Activated T-helper 2 cell treated with anti-CD3 and anti-CD28 coated beads, Interferon-gamma antibody, Interleukin-2, Interleukin-4, amounts not matched to agents 10 μg/mL and 5 μg/mL and 100 μg/mL, durations not matched to agents 14 hours and 24 hours and 36 hours (primary cell): ENCODE data around the gene POLN. TPM values are rescaled to one million over a fixed set of nuclear protein-coding genes. Genes with fewer than 3 reads are reported as not detected.

Experiments used
- DNase-seq: peaks from one replicate; pipeline ENCODE4 v3.0.0; 2021; ENCODE audit warnings: low spot score
- H3K27ac Mint-ChIP-seq: one replicate; pipeline ENCODE4 v1.8.0; 2021; ENCODE audit warnings: mixed read lengths
- H3K27me3 Mint-ChIP-seq: one replicate; pipeline ENCODE4 v1.8.0; 2021; ENCODE audit warnings: low read depth, mixed read lengths
- H3K36me3 Mint-ChIP-seq: one replicate; pipeline ENCODE4 v1.8.0; 2021; ENCODE audit warnings: low read depth, mixed read lengths
- H3K4me1 Mint-ChIP-seq: one replicate; pipeline ENCODE4 v1.8.0; 2021; ENCODE audit warnings: low read depth, mixed read lengths
- H3K4me3 Mint-ChIP-seq: one replicate; pipeline ENCODE4 v1.8.0; 2021; ENCODE audit warnings: low read depth, mild to moderate bottlenecking, moderate library complexity, mixed read lengths
- H3K9me3 Mint-ChIP-seq: one replicate; pipeline ENCODE4 v1.8.0; 2021; ENCODE audit warnings: mixed read lengths
- intact Hi-C: fragments of 100-400 bp; cut with micrococcal nuclease; formaldehyde crosslinking; loops from one replicate; pipeline ENCODE4 v1.15.1; 2023
- total RNA-seq: library from RNA; stranded (reverse); gene quantifications from 2 replicates; pipeline ENCODE4 v1.2.3, GENCODE V29; 2022

The POLN gene
- total RNA-seq, 1 donor from 2014 or later = 1.4 TPM

DNA sequence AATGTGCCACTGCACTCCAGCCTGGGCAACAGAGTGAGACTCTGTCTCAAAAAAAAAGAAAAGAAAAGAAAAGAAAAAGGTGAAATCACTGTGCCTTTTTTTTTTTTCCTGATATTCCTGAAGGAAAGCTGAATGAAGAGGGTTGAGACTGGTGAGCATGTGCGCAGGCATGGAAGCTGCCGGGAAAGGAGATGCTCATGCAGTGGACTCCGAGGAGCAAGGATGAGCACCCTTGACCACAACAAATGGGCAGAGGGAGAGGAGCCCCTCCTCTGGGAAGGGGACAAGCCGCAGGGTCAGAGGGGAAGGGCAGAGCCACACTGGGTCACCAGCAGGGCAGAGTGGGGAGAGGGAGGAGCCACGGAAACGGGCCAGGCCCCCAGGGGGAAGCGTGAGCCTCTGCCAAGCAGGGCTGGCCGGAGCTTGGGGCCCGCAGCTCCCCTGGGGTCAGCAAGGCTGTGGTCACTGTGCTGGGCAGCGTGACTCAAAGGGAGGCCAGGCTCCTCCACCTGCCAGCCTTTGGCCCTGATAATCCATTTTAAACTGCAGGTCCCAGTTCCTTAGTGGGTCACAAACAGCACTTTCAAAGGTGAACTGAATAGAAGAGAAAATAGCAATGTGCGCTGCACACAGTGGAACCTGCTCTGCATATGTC lies 102.9 kb downstream of the POLN start:
- H3K27me3 Mint-ChIP-seq = no peaks in the 10 kb centered on the region
- H3K27ac Mint-ChIP-seq = no peak overlapping the region
- peaks cover 10% of the 10 kb centered on the region for H3K9me3 Mint-ChIP-seq
- H3K4me3 Mint-ChIP-seq = no peak overlapping the region
- DNase-seq = no peak
- intact Hi-C loops = no loop called here
- peaks cover 36% of the 10 kb centered on the region for H3K4me1 Mint-ChIP-seq
- H3K36me3 Mint-ChIP-seq = peaks cover 5% of the 10 kb centered on the region

DNA sequence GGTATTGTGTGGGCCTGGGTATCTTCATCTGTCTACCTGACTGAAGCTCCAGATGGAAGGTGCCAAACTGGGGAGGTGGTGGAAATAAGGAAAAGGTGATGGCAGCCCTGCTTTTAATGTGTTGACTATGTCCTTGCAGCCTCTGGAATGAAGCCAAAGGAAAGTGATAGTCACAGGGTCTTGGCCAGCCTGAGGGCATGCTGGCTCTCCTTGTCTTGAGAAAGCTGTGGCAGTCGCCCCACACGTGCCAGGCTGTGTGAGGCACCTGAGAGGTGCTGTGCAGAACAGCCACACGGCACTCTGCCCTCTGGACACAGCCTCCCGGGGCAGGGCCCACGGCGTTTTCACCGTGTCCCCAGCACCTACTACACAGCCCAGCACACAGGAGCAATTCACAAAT lies 105.2 kb downstream of the POLN start:
- no peaks in the 10 kb centered on the region for H3K27me3 Mint-ChIP-seq
- H3K9me3 Mint-ChIP-seq = peaks cover 32% of the 10 kb centered on the region
- H3K36me3 Mint-ChIP-seq = peaks cover 25% of the 10 kb centered on the region
- H3K4me3 Mint-ChIP-seq = no peak overlapping the region
- H3K4me1 Mint-ChIP-seq = peaks cover 23% of the 10 kb centered on the region
- no peak overlapping the region for H3K27ac Mint-ChIP-seq
- intact Hi-C loops = no loop called here
- no peak for DNase-seq

DNA sequence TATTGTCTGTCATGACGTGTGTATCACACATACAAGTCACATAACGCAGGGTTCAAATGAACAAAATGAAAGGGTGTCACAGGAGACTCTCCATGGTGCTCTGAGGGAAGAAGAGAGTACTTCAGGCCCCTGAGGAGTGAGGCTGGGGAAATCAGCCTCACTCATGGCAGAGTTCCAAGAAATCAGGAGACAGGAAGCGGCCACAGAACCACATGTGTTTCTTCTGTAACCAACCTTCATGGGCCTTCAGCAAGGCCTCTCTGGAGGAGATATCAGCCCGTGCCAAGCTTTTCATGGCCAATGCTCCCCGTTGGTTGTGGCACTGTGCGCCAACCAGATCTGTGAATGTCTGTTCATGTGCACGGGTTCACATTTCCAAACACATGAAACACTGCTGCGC lies 106.8 kb downstream of the POLN start:
- peaks cover 17% of the 10 kb centered on the region for H3K4me1 Mint-ChIP-seq
- peak overlapping the region; percentile 57 for H3K27ac Mint-ChIP-seq
- H3K4me3 Mint-ChIP-seq = no peak overlapping the region

DNA sequence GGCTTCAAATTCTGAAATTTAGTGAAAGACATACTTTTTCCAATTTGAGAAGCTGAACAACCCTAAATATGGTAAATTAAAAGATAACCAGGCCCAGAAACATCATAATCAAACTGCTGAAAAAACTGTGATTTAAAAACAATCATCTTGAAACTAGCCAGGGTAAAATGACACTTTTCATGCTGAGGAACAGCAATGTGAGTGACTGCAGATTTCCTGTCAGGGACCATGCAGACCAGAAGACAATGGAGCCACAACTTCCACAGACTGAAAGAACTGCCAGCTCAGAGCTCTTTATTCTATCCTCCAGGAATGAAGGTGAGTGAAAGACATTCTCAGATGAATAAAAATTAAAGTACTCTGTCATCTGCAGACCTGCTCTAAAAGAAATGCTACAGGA lies 109.5 kb downstream of the POLN start:
- Mint-ChIP-seq H3K27ac (no peak overlapping the region), H3K4me3 (no peak overlapping the region), H3K36me3 (peaks cover 32% of the 10 kb centered on the region), H3K4me1 (peaks cover 17% of the 10 kb centered on the region), H3K27me3 (no peaks in the 10 kb centered on the region), H3K9me3 (peaks cover 38% of the 10 kb centered on the region)
- intact Hi-C loops = no loop called here
- no peak for DNase-seq

More for the DNA sequence above, 106.8 kb downstream of the POLN start:
- H3K27me3 Mint-ChIP-seq = no peaks in the 10 kb centered on the region
- H3K36me3 Mint-ChIP-seq = peaks cover 32% of the 10 kb centered on the region
- intact Hi-C loops = no loop called here
- DNase-seq = peak; percentile 17
- H3K9me3 Mint-ChIP-seq = peaks cover 38% of the 10 kb centered on the region

DNA sequence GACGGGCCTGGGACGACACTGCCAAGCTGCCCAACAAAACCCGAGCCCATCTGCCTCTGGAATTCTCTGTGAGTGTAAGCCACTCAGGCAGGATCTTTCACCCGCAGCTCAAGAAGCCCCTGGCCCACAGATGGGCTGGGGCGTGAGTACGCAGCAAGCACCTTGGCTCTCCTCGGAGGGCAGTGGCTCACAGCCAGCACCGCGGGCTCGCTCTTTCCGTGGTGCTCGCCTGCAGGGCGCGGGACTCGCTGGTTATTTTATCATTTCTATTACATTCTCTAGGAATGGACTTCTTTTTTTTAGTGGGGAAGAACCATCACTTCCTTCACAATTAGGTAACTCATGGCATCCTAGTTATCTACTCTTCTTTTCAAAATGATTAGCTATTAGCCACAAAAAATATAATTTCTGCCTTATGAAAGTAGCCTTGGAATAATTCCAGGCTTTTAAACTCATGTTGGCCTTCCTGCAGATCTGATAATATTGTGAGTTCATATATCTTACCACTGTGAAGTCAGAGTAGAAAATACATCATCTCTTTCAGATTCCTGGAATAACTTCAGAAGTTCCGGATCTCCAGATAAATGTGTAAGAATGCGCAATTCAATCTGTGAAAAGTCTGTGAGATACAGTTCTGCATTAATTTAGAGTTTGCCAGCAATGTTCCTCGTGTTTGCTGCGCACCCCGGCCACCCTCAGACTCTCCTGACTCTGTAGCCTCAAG lies 114.2 kb downstream of the POLN start:
- no peaks in the 10 kb centered on the region for H3K4me1 Mint-ChIP-seq

DNA sequence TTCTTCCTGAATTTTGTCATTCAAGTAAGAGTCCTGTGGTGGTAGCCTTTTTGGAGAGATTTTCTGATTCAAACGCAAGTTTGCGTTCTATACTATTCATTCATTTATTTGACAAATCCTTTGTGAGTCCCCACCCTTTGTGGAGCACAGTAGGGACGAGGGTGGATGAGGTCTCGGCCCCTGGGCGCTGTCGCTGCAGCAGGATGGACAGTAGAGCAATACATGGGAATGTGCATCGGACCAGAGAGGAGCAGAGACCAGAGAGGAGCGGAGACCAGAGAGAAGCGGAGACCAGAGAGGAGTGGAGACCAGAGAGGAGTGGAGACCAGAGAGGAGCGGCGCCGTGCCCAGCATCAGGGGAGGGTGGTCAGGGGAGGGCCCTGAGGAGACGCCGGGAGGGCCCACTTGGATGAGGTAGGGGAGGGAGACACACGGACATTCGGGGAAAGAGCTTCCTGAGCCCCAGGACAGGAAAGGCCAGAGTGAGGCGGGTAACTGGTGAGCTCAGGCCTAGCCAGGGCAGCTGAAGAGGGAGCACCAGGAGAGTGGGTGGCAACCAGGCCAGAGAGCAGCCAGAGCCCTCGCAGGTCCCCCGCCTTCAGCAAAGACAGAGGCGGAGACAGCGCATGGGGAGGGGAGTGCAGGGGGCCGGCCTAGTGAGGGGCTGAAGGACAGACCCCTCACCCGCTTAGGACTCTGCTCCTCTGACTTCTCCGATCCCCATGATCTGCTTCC lies 115.4 kb downstream of the POLN start:
- no peak for DNase-seq
- Mint-ChIP-seq H3K4me3 (no peak overlapping the region), H3K27ac (no peak overlapping the region), H3K27me3 (peaks cover 3% of the 10 kb centered on the region), H3K36me3 (peaks cover 5% of the 10 kb centered on the region), H3K4me1 (peaks cover 2% of the 10 kb centered on the region), H3K9me3 (peaks cover 3% of the 10 kb centered on the region)
- intact Hi-C loops = no loop called here

More for the DNA sequence above, 114.2 kb downstream of the POLN start:
- no peak for DNase-seq
- H3K27me3 Mint-ChIP-seq = no peaks in the 10 kb centered on the region
- no peak overlapping the region for H3K4me3 Mint-ChIP-seq
- H3K27ac Mint-ChIP-seq = no peak overlapping the region
- peaks cover 15% of the 10 kb centered on the region for H3K36me3 Mint-ChIP-seq
- H3K9me3 Mint-ChIP-seq = peaks cover 16% of the 10 kb centered on the region
- intact Hi-C loops = no loop called here

DNA sequence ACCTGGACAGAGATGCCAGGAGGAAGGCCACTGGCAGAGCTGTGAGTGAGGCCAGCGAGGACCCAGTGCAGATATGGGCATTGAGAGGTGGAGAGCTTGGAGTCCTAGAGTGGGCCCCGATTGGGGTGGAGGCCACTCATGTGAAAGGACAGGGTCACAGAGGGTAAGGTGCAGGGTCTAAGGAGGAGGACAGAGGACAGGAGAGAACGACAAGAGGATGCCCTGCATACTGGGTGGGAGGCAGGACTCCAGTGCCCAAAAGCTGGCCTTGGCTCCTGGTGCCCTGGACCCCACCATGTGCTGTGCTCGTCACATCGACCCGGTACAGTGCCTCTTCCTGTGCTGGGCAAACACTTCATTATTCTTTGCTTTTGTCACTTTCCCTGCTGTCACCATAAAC lies 116.1 kb downstream of the POLN start:
- H3K9me3 Mint-ChIP-seq = no peaks in the 10 kb centered on the region
- H3K27me3 Mint-ChIP-seq = peaks cover 4% of the 10 kb centered on the region
- H3K4me3 Mint-ChIP-seq = no peak overlapping the region
- H3K27ac Mint-ChIP-seq = no peak overlapping the region
- peaks cover 2% of the 10 kb centered on the region for H3K4me1 Mint-ChIP-seq
- peaks cover 3% of the 10 kb centered on the region for H3K36me3 Mint-ChIP-seq
- no peak for DNase-seq
- intact Hi-C loops = no loop called here

DNA sequence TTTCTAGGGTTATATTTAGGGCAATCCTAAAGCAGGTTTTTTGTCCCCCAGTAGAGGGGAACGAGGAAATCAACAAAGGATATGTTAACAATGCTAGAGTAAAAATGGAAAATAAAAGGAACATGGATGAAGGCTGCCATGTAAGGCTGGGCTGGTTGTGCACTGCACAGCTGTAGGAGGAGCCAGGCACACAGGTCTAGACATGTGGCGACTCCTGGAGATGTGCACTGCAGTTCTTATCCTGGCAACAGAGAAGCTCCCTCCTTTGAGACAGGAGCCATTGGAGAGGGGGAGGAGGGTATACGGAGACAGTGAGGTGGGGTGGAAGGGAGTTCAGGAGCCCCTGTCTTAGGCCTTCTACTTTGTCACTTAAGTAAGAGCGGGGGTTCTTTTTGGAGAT lies 116.9 kb downstream of the POLN start:
- no peak overlapping the region for H3K27ac Mint-ChIP-seq
- intact Hi-C loops = no loop called here
- H3K4me1 Mint-ChIP-seq = peaks cover 2% of the 10 kb centered on the region
- H3K27me3 Mint-ChIP-seq = peaks cover 8% of the 10 kb centered on the region
- no peaks in the 10 kb centered on the region for H3K9me3 Mint-ChIP-seq
- no peak for DNase-seq
- H3K36me3 Mint-ChIP-seq = no peaks in the 10 kb centered on the region
- no peak overlapping the region for H3K4me3 Mint-ChIP-seq

DNA sequence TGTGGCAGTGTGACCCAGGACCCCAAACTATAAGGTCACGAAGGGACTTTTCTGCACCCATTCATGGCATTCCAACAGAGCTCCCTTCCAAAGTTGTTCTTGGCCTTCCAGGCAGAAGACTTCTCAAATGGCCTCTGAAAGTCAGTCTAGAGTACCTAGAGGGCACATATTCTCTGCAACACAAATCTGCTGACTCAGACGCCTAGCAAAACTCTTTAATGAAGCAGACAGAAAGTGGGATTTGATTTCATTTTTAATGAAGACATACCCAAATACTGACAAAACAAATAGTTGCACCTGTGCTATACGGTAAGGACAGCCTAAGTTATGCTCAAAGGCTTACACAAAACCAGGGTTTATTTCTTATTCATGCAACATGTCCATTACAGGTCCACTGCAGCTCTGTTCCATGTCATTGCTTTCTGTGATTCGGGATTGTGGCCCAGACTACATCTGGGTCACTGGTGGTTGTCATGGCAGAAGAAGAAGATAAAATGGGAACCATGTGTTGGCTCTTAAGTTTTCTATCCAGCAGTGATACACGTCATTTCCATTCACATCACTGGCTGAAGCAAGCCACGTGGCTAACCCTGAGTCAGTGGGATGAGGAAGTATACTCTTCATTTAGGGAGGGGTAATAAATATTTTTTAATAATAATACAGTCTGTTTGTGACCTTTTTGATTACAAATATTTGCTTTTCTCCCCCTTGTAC lies 125.1 kb downstream of the POLN start:
- no peak overlapping the region for H3K4me3 Mint-ChIP-seq
- peaks cover 19% of the 10 kb centered on the region for H3K27me3 Mint-ChIP-seq
- intact Hi-C loops = no loop called here
- no peaks in the 10 kb centered on the region for H3K36me3 Mint-ChIP-seq
- no peaks in the 10 kb centered on the region for H3K9me3 Mint-ChIP-seq
- no peaks in the 10 kb centered on the region for H3K4me1 Mint-ChIP-seq
- no peak overlapping the region for H3K27ac Mint-ChIP-seq
- no peak for DNase-seq

DNA sequence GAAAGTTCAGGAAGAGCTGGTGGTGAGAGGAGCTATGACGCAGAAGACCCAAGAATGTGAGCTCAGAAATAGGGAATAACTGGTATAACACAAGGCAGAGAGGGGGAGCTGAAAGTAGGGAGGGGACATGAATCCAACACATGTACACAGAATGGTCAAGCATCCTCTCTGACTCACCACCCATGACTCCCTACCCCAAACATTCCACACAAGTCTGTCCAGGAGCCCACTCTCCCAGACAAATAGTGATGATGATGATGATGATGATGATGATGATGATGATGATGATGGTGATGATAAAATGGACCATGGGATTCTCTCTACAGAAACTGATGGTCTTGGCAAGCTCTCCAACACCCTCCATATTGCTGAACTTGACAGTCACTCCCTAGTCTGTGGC lies 136.4 kb downstream of the POLN start:
- intact Hi-C loops = no loop called here
- no peaks in the 10 kb centered on the region for H3K36me3 Mint-ChIP-seq
- H3K4me3 Mint-ChIP-seq = no peak overlapping the region
- peaks cover 2% of the 10 kb centered on the region for H3K4me1 Mint-ChIP-seq
- no peak for DNase-seq
- H3K27ac Mint-ChIP-seq = no peak overlapping the region
- H3K9me3 Mint-ChIP-seq = peaks cover 31% of the 10 kb centered on the region
- peaks cover 9% of the 10 kb centered on the region for H3K27me3 Mint-ChIP-seq

DNA sequence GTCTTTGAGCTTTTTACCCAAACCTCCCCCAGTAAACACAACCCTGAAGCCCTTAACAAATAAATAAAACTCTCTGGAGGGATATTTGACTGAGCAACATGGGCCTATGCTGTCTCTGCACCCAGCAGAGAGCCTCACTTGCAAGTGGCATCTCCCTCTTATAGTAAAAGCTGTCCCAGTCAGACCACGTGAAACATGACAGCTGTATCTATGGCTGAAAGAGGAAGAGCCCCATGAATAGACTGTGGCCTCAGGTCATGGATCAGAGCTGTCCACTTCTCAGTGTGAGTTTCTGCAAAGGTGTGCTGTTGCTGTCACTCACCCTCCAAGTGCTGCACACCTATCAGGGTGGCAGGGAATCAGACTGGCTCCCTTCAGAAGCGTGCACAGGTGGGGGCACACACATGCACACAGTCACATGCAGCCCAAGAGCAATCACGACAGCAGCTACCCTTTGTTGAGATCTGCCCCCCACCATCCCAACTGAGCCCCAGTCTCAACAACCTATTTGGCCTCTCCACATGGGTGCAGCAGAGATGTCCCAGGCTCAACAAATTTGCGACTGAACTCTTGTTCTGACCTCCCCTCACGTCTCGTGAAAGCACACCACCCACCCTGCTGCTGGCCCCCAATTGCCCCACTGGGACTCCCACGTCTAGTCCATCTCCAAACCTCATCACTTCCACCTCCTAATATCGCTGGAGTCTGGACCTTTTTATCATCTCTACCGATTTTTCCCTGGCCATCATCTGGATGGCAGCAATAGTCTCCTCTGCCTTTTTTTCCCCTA lies 137.2 kb downstream of the POLN start:
- DNase-seq = no peak
- H3K4me3 Mint-ChIP-seq = no peak overlapping the region
- peaks cover 2% of the 10 kb centered on the region for H3K4me1 Mint-ChIP-seq
- H3K9me3 Mint-ChIP-seq = peaks cover 31% of the 10 kb centered on the region
- H3K27me3 Mint-ChIP-seq = peaks cover 7% of the 10 kb centered on the region
- no peaks in the 10 kb centered on the region for H3K36me3 Mint-ChIP-seq
- intact Hi-C loops = no loop called here
- H3K27ac Mint-ChIP-seq = no peak overlapping the region
